ENCODE measurements around the gene STPG1.

Gene STPG1

DNA sequence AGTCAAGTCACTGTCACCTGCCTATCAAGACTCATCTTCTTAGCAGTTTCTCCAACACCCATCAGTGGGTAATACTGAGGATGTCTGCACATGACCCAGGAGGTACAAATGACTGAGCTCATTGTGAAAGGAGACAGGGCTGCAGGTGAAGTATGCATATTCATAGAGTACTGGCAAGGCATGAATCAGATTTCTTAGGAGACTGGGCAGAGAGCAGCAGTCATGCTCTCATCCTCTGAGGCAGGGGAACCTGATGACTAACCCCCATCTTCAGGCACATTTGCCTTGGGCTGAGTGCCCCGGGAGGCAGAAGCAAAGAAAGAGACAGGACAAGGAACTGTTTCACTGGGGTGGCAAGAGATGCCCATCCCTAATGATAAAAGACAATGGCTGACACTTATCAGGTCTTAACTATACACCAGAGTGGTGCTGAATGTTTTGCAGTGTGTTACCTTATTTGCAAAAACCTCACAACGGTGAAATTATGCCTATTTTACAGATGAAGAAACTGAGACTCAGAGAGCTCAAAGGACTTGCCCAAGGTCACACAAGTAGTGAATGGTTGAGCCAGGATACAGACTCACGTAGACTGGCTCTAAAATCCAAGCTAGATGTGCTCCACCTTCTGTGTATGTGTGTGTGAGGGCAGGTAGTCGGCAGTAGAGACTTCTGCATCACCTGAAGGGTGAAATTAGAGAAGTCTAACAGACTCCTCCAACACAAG is 103.7 kb downstream of the STPG1 start:
- no peak overlapping the region for H3K4me3 ChIP-seq (replicated peaks; ENCODE audit: low read depth, low read length)
- DNase-seq (ENCODE audit: low read depth): no peak

DNA sequence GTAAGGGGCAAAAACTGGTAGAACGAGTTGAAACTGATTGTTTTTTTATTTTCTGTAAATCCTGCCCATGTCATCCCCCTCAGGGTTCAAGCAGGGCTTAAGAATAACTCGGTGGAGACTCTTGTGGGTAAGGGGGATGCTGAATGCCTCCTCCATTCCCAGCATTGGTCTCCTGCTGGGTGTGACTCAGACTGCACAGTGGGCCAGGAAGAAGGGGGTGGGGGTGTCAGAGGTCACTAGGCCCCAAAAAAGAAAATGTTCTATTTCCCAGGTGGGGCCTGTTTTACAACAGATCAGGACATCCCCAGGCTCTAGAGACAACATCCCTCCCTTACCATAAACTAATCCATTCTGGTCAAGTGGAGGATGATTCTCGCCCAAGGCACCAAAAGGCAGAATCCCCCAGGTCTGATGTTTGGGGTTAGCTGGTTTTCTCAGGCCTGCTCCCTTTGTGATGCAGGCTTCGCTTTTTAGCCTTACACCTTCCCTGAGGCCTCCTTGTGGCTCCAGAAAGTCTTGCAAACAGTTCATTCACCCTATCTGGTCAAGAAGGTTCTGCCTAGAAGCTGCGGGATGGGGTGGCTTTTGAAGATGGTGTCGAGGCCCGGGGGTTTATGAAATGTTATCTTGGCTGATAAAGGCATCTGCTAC is 105.1 kb downstream of the STPG1 start:
- TF ChIP-seq, protein P1, sequence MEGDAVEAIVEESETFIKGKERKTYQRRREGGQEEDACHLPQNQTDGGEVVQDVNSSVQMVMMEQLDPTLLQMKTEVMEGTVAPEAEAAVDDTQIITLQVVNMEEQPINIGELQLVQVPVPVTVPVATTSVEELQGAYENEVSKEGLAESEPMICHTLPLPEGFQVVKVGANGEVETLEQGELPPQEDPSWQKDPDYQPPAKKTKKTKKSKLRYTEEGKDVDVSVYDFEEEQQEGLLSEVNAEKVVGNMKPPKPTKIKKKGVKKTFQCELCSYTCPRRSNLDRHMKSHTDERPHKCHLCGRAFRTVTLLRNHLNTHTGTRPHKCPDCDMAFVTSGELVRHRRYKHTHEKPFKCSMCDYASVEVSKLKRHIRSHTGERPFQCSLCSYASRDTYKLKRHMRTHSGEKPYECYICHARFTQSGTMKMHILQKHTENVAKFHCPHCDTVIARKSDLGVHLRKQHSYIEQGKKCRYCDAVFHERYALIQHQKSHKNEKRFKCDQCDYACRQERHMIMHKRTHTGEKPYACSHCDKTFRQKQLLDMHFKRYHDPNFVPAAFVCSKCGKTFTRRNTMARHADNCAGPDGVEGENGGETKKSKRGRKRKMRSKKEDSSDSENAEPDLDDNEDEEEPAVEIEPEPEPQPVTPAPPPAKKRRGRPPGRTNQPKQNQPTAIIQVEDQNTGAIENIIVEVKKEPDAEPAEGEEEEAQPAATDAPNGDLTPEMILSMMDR (IDR thresholded peaks at IDR 0.05; ENCODE audit: low read length, missing control alignments): peak; percentile 46
- DNase-seq (ENCODE audit: low read depth): peak; percentile 39
- H3K4me3 ChIP-seq (replicated peaks; ENCODE audit: low read depth, low read length): no peak overlapping the region

More for the DNA sequence above, 103.7 kb downstream of the STPG1 start:
- TF ChIP-seq, protein P1 (IDR thresholded peaks at IDR 0.05; ENCODE audit: low read length, missing control alignments): no peak
